ENCODE results near the gene LOX. TPM values are rescaled to one million over a fixed set of nuclear protein-coding genes. Genes with fewer than 3 reads are reported as not detected.

Gene LOX
- total and polyA plus RNA-seq, 4 experiments from 2014 or later: 0.03 TPM; not detected in 3

- no peak overlapping the region for H3K27ac ChIP-seq (ENCODE audit: low read depth, low read length)
- DNase-seq: no peak
- Mint-ChIP-seq H3K4me1 (no peaks in the 10 kb centered on the region), H3K27me3 (no peaks in the 10 kb centered on the region), H3K27ac (no peak overlapping the region), H3K36me3 (peaks cover 7 to 57% of the 10 kb centered on the region in 2 donors), H3K4me3 (no peak overlapping the region), H3K9me3 (peaks cover 0 to 10% (median 3%) of the 10 kb centered on the region in 8 donors)
- intact Hi-C loops (cut with micrococcal nuclease): no loop called here
- no peaks in the 10 kb centered on the region for H3K9me3 ChIP-seq (ENCODE audit: control insufficient read depth in 1 of 2, low read length in 2 of 2)
- H3K27me3 ChIP-seq (ENCODE audit: insufficient read depth, low read length): no peaks in the 10 kb centered on the region
- POLR2A ChIA-PET (ENCODE audit: partially characterized antibody): no interaction called here
- CTCF ChIA-PET (ENCODE audit: partially characterized antibody): no interaction called here
- no peaks in the 10 kb centered on the region for H3K36me3 ChIP-seq (ENCODE audit: insufficient read depth, low read length)
- H3K4me1 ChIP-seq (ENCODE audit: insufficient read depth, low read length): no peaks in the 10 kb centered on the region
- no peak overlapping the region for H3K4me3 ChIP-seq (ENCODE audit: low read length in 2 of 2)
Observed at GRCh38 chr5:122050959-122051358, 27.1 kb downstream of the LOX start.

GRCh38 chr5:122040636-122041302 is 37.3 kb downstream of the LOX start:
- H3K9me3 Mint-ChIP-seq: peaks cover 0 to 18% (median 9%) of the 10 kb centered on the region in 8 donors
- ChIA-PET CTCF (ENCODE audit: partially characterized antibody) (no interaction called here), POLR2A (ENCODE audit: partially characterized antibody) (no interaction called here)
- no peaks in the 10 kb centered on the region for H3K9me3 ChIP-seq (ENCODE audit: control insufficient read depth in 1 of 2, low read length in 2 of 2)
- no peaks in the 10 kb centered on the region for H3K36me3 ChIP-seq (ENCODE audit: insufficient read depth, low read length)
- no peaks in the 10 kb centered on the region for H3K4me1 ChIP-seq (ENCODE audit: insufficient read depth, low read length)
- no peaks in the 10 kb centered on the region for H3K27me3 Mint-ChIP-seq
- intact Hi-C loops (cut with micrococcal nuclease): no loop called here
- H3K27ac ChIP-seq (ENCODE audit: low read depth, low read length): no peak overlapping the region
- H3K4me3 Mint-ChIP-seq: no peak overlapping the region
- no peak overlapping the region for H3K4me3 ChIP-seq (ENCODE audit: low read length in 2 of 2)
- H3K36me3 Mint-ChIP-seq: peaks cover 16 to 32% of the 10 kb centered on the region in 2 donors
- H3K27me3 ChIP-seq (ENCODE audit: insufficient read depth, low read length): no peaks in the 10 kb centered on the region
- no peak for DNase-seq
- no peaks in the 10 kb centered on the region for H3K4me1 Mint-ChIP-seq
- H3K27ac Mint-ChIP-seq: no peak overlapping the region

- H3K4me1 ChIP-seq (ENCODE audit: insufficient read depth, low read length): no peaks in the 10 kb centered on the region
- H3K4me3 ChIP-seq (ENCODE audit: low read length in 2 of 2): no peak overlapping the region
- intact Hi-C loops (cut with micrococcal nuclease): no loop called here
- no peaks in the 10 kb centered on the region for H3K27me3 ChIP-seq (ENCODE audit: insufficient read depth, low read length)
- H3K9me3 ChIP-seq (ENCODE audit: control insufficient read depth in 1 of 2, low read length in 2 of 2): no peaks in the 10 kb centered on the region
- no peak overlapping the region for H3K27ac ChIP-seq (ENCODE audit: low read depth, low read length)
- DNase-seq: no peak
- no peaks in the 10 kb centered on the region for H3K36me3 ChIP-seq (ENCODE audit: insufficient read depth, low read length)
- no peaks in the 10 kb centered on the region for H3K9me3 Mint-ChIP-seq
- no peaks in the 10 kb centered on the region for H3K4me1 Mint-ChIP-seq
- H3K27ac Mint-ChIP-seq: no peak overlapping the region
- H3K27me3 Mint-ChIP-seq: no peaks in the 10 kb centered on the region
- H3K36me3 Mint-ChIP-seq: peaks cover 11 to 29% of the 10 kb centered on the region in 2 donors
- ChIA-PET CTCF (ENCODE audit: partially characterized antibody) (no interaction called here), POLR2A (ENCODE audit: partially characterized antibody) (no interaction called here)
- H3K4me3 Mint-ChIP-seq: no peak overlapping the region
Observed at GRCh38 chr5:122036326-122036725, 41.7 kb downstream of the LOX start.

GRCh38 chr5:122035913-122036312 is 42.1 kb downstream of the LOX start:
- H3K4me1 ChIP-seq (ENCODE audit: insufficient read depth, low read length): no peaks in the 10 kb centered on the region
- no peaks in the 10 kb centered on the region for H3K9me3 Mint-ChIP-seq
- no peak overlapping the region for H3K4me3 Mint-ChIP-seq
- no peaks in the 10 kb centered on the region for H3K36me3 ChIP-seq (ENCODE audit: insufficient read depth, low read length)
- peaks cover 15 to 32% of the 10 kb centered on the region in 2 donors for H3K36me3 Mint-ChIP-seq
- CTCF ChIA-PET (ENCODE audit: partially characterized antibody): no interaction called here
- DNase-seq: no peak
- no peak overlapping the region for H3K27ac Mint-ChIP-seq
- POLR2A ChIA-PET (ENCODE audit: partially characterized antibody): no interaction called here
- no peaks in the 10 kb centered on the region for H3K4me1 Mint-ChIP-seq
- H3K4me3 ChIP-seq (ENCODE audit: low read length in 2 of 2): no peak overlapping the region
- H3K27ac ChIP-seq (ENCODE audit: low read depth, low read length): no peak overlapping the region
- H3K27me3 Mint-ChIP-seq: no peaks in the 10 kb centered on the region
- intact Hi-C loops (cut with micrococcal nuclease): no loop called here
- no peaks in the 10 kb centered on the region for H3K9me3 ChIP-seq (ENCODE audit: control insufficient read depth in 1 of 2, low read length in 2 of 2)
- no peaks in the 10 kb centered on the region for H3K27me3 ChIP-seq (ENCODE audit: insufficient read depth, low read length)

- H3K27ac ChIP-seq (ENCODE audit: low read depth, low read length): no peak overlapping the region
- CTCF ChIA-PET (ENCODE audit: partially characterized antibody): no interaction called here
- no peaks in the 10 kb centered on the region for H3K27me3 Mint-ChIP-seq
- no peaks in the 10 kb centered on the region for H3K27me3 ChIP-seq (ENCODE audit: insufficient read depth, low read length)
- no peak overlapping the region for H3K4me3 Mint-ChIP-seq
- no peak overlapping the region for H3K27ac Mint-ChIP-seq
- no peaks in the 10 kb centered on the region for H3K36me3 ChIP-seq (ENCODE audit: insufficient read depth, low read length)
- intact Hi-C loops (cut with micrococcal nuclease): no loop called here
- H3K9me3 Mint-ChIP-seq: no peaks in the 10 kb centered on the region
- no peaks in the 10 kb centered on the region for H3K4me1 ChIP-seq (ENCODE audit: insufficient read depth, low read length)
- POLR2A ChIA-PET (ENCODE audit: partially characterized antibody): no interaction called here
- H3K36me3 Mint-ChIP-seq: peaks cover 38 to 43% of the 10 kb centered on the region in 2 donors
- no peaks in the 10 kb centered on the region for H3K9me3 ChIP-seq (ENCODE audit: control insufficient read depth in 1 of 2, low read length in 2 of 2)
- DNase-seq: no peak
- H3K4me1 Mint-ChIP-seq: no peaks in the 10 kb centered on the region
- H3K4me3 ChIP-seq (ENCODE audit: low read length in 2 of 2): no peak overlapping the region
Observed at GRCh38 chr5:122031836-122032235, 46.2 kb downstream of the LOX start.

GRCh38 chr5:122030251-122030650 is 47.8 kb downstream of the LOX start:
- Mint-ChIP-seq H3K4me3 (no peak overlapping the region), H3K27me3 (no peaks in the 10 kb centered on the region), H3K9me3 (no peaks in the 10 kb centered on the region), H3K27ac (no peak overlapping the region), H3K36me3 (peaks cover 47% of the 10 kb centered on the region in 2 donors), H3K4me1 (no peaks in the 10 kb centered on the region)
- Histone ChIP-seq H3K9me3 (ENCODE audit: control insufficient read depth in 1 of 2, low read length in 2 of 2) (no peaks in the 10 kb centered on the region), H3K4me1 (ENCODE audit: insufficient read depth, low read length) (no peaks in the 10 kb centered on the region), H3K4me3 (ENCODE audit: low read length in 2 of 2) (no peak overlapping the region), H3K27ac (ENCODE audit: low read depth, low read length) (no peak overlapping the region), H3K27me3 (ENCODE audit: insufficient read depth, low read length) (no peaks in the 10 kb centered on the region), H3K36me3 (ENCODE audit: insufficient read depth, low read length) (no peaks in the 10 kb centered on the region)
- ChIA-PET CTCF (ENCODE audit: partially characterized antibody) (no interaction called here), POLR2A (ENCODE audit: partially characterized antibody) (no interaction called here)
- intact Hi-C loops (cut with micrococcal nuclease): no loop called here
- DNase-seq: no peak

- POLR2A ChIA-PET (ENCODE audit: partially characterized antibody): no interaction called here
Observed at GRCh38 chr5:122029818-122030217, 48.2 kb downstream of the LOX start.

GRCh38 chr5:122022966-122023365 is 55.1 kb downstream of the LOX start:
- POLR2A ChIA-PET (ENCODE audit: partially characterized antibody): no interaction called here

More at GRCh38 chr5:122029818-122030217, 48.2 kb downstream of the LOX start:
- Mint-ChIP-seq H3K4me1 (no peaks in the 10 kb centered on the region), H3K27me3 (no peaks in the 10 kb centered on the region), H3K4me3 (no peak overlapping the region), H3K9me3 (no peaks in the 10 kb centered on the region), H3K27ac (no peak overlapping the region), H3K36me3 (peaks cover 43 to 44% of the 10 kb centered on the region in 2 donors)
- CTCF ChIA-PET (ENCODE audit: partially characterized antibody): no interaction called here
- Histone ChIP-seq H3K36me3 (ENCODE audit: insufficient read depth, low read length) (no peaks in the 10 kb centered on the region), H3K27me3 (ENCODE audit: insufficient read depth, low read length) (no peaks in the 10 kb centered on the region), H3K4me1 (ENCODE audit: insufficient read depth, low read length) (no peaks in the 10 kb centered on the region), H3K9me3 (ENCODE audit: control insufficient read depth in 1 of 2, low read length in 2 of 2) (no peaks in the 10 kb centered on the region), H3K4me3 (ENCODE audit: low read length in 2 of 2) (no peak overlapping the region), H3K27ac (ENCODE audit: low read depth, low read length) (no peak overlapping the region)
- no peak for DNase-seq
- intact Hi-C loops (cut with micrococcal nuclease): no loop called here

More at GRCh38 chr5:122022966-122023365, 55.1 kb downstream of the LOX start:
- Histone ChIP-seq H3K9me3 (ENCODE audit: control insufficient read depth in 1 of 2, low read length in 2 of 2) (no peaks in the 10 kb centered on the region), H3K27me3 (ENCODE audit: insufficient read depth, low read length) (no peaks in the 10 kb centered on the region), H3K27ac (ENCODE audit: low read depth, low read length) (no peak overlapping the region), H3K4me1 (ENCODE audit: insufficient read depth, low read length) (no peaks in the 10 kb centered on the region), H3K4me3 (ENCODE audit: low read length in 2 of 2) (no peak overlapping the region), H3K36me3 (ENCODE audit: insufficient read depth, low read length) (peaks cover 12% of the 10 kb centered on the region)
- H3K27me3 Mint-ChIP-seq: no peaks in the 10 kb centered on the region
- H3K27ac Mint-ChIP-seq: no peak overlapping the region
- no peak for DNase-seq
- no peak overlapping the region for H3K4me3 Mint-ChIP-seq
- H3K4me1 Mint-ChIP-seq: peaks cover 0 to 4% (median 0%) of the 10 kb centered on the region in 4 donors
- intact Hi-C loops (cut with micrococcal nuclease): no loop called here
- peaks cover 64 to 67% of the 10 kb centered on the region in 2 donors for H3K36me3 Mint-ChIP-seq
- H3K9me3 Mint-ChIP-seq: peaks cover 0 to 4% (median 0%) of the 10 kb centered on the region in 8 donors
- CTCF ChIA-PET (ENCODE audit: partially characterized antibody): no interaction called here

Data from CD4-positive, alpha-beta memory T cell (primary cell).